ENCODE data around the gene RAMP1. TPM values are rescaled to one million over a fixed set of nuclear protein-coding genes. Genes with fewer than 3 reads are reported as not detected.

RAMP1 gene
- total RNA-seq, 4 donors from 2014 or later = 44.1 to 591 (median 424) TPM

DNA sequence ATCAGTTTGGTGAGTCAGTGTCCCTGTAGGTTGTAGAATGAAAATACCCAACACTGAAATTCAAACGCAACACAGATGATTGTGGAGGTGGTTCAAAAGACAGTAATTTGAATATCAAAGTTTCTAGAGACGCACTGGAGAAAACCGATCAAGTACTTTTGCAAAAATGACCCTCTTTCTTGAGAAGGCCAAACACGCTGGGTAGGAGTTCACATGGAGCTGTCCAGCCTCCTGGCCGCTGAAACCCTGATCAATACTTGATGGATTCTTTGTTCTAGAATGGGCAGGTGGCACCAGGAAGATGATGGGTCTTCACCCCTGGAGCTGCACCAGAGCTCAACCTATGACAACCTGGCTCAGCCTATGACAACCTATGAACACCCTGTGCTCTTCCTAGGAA, 67.7 kb downstream of the RAMP1 start:
- no peaks in the 10 kb centered on the region for H3K36me3 ChIP-seq
- DNase-seq = no peak
- no peaks in the 10 kb centered on the region for H3K27me3 ChIP-seq
- TF ChIP-seq POLR2A (IDR thresholded peaks at IDR 0.05) = no peak
- TF ChIP-seq CTCF (IDR thresholded peaks at IDR 0.05) = no peak
- H3K4me1 ChIP-seq = peaks cover 3 to 9% of the 10 kb centered on the region in 2 donors
- intact Hi-C loops (cut with DNase I; ENCODE audit: low total_unique reads) = no loop called here
- H3K9me3 ChIP-seq = no peaks in the 10 kb centered on the region
- H3K27ac ChIP-seq = no peak overlapping the region
- H3K4me3 ChIP-seq = no peak overlapping the region

DNA sequence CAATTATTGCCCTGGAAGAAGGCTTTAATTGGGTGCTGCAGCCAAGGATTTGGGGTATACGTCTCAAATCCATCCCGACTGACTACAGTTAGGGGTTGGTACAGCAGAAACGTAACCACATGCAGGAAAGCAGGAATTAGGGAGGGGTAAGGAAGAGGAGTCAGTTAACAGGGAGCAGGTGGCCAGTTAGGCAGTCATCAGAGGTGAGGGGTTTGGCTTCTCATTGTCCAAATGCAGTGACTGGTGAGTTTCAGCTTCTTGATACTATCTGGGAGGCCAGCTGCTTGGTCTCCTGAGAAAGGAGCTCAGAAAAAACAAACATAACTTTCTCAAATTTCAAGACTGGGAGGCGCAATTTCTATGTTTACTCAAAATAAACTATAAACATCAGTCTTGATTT, 68.6 kb downstream of the RAMP1 start:
- no peaks in the 10 kb centered on the region for H3K27me3 ChIP-seq
- no peak overlapping the region for H3K4me3 ChIP-seq
- H3K27ac ChIP-seq = no peak overlapping the region
- no peak for DNase-seq
- no peak for TF ChIP-seq POLR2A (IDR thresholded peaks at IDR 0.05)
- H3K9me3 ChIP-seq = no peaks in the 10 kb centered on the region
- peaks cover 5 to 9% of the 10 kb centered on the region in 2 donors for H3K4me1 ChIP-seq
- no peaks in the 10 kb centered on the region for H3K36me3 ChIP-seq
- intact Hi-C loops (cut with DNase I; ENCODE audit: low total_unique reads) = no loop called here

DNA sequence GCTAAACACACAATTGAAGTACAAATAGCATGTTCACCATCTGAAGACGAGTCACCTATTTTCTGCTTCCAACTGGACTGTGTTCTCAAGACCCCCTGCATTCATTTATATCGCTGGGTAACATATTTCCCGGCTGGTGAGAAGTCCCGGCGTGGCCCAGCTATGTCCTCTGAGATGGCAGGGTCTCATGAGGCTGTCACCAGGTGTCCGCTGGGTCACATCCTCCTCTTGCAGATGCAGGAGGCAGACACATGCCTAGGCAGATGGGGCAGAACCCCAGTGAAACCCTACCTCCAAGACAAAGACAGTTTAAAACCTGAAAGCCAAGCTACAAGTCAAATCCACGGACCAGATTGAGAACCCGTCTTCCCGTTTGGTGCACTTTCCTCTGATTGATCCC, 70.6 kb downstream of the RAMP1 start:
- Histone ChIP-seq H3K27me3 (no peaks in the 10 kb centered on the region), H3K9me3 (no peaks in the 10 kb centered on the region), H3K4me1 (peaks cover 0 to 3% of the 10 kb centered on the region in 2 donors), H3K36me3 (no peaks in the 10 kb centered on the region), H3K4me3 (no peak overlapping the region), H3K27ac (no peak overlapping the region)
- intact Hi-C loops (cut with DNase I; ENCODE audit: low total_unique reads) = no loop called here
- no peak for DNase-seq
- TF ChIP-seq POLR2A (IDR thresholded peaks at IDR 0.05) = no peak
- no peak for TF ChIP-seq CTCF (IDR thresholded peaks at IDR 0.05)

DNA sequence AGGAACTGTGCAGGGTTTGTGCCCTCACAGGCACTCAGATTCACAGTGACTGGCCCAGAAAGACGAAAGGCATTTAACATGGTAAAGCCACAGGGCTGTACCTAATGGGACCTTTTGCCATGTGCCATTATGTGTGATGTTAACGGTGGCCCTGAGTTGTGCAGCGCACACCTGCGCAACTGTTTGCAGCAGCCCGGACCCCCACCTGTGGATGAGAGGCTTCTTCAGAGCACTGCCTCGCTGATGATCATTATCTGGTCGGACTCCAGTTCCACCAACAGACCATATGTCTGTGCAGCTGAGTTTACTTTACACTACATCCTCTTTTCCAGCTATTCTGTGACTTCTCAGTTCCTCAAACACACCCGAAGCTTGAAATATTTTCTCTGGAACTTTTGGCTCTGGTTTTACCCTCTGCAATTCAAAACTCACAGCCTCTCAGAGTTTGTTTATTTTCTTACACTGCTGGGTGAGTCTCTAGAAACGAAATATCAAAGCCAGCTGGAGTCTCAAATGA, 71.8 kb downstream of the RAMP1 start:
- H3K4me3 ChIP-seq = no peak overlapping the region
- no peaks in the 10 kb centered on the region for H3K36me3 ChIP-seq
- intact Hi-C loops (cut with DNase I; ENCODE audit: low total_unique reads) = no loop called here
- no peaks in the 10 kb centered on the region for H3K27me3 ChIP-seq
- no peak for TF ChIP-seq CTCF (IDR thresholded peaks at IDR 0.05)
- DNase-seq = no peak
- H3K4me1 ChIP-seq = peaks cover 0 to 3% of the 10 kb centered on the region in 2 donors
- no peaks in the 10 kb centered on the region for H3K9me3 ChIP-seq
- H3K27ac ChIP-seq = peak overlapping the region; percentile 46 to 48

DNA sequence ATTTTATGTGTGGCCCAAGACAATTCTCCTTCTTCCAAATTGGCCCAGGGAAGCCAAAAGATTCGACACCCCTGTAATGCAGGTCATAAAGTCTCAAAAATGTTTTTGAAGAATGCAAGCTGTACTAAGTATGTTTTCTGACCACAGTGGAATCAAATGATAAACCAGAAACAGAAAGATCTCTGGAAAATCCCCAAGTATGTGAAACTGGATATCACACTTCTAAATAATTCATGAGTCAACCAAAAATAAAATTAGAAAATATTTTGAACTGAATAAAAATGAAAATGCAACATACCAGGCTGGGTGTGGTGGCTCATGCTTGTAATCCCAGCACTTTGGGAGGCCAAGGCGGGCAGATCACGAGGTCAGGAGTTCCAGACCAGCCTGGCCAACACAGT, 73.3 kb downstream of the RAMP1 start:
- H3K27ac ChIP-seq = peak overlapping the region; percentile 37 to 48

More for the DNA sequence above, 73.3 kb downstream of the RAMP1 start:
- H3K4me1 ChIP-seq = peaks cover 0 to 3% of the 10 kb centered on the region in 2 donors
- TF ChIP-seq CTCF (IDR thresholded peaks at IDR 0.05) (no peak), POLR2A (IDR thresholded peaks at IDR 0.05) (no peak)
- no peak overlapping the region for H3K4me3 ChIP-seq
- no peak for DNase-seq
- H3K9me3 ChIP-seq = no peaks in the 10 kb centered on the region
- H3K36me3 ChIP-seq = no peaks in the 10 kb centered on the region
- intact Hi-C loops (cut with DNase I; ENCODE audit: low total_unique reads) = no loop called here
- H3K27me3 ChIP-seq = no peaks in the 10 kb centered on the region
